ENCODE data around the gene TSPAN18. TPM values are rescaled to one million over a fixed set of nuclear protein-coding genes. Genes with fewer than 3 reads are reported as not detected.

The TSPAN18 gene
- polyA plus RNA-seq, 1 of the 3 experiments (the other 2 are of a cell fraction) = 0.72 TPM

DNA sequence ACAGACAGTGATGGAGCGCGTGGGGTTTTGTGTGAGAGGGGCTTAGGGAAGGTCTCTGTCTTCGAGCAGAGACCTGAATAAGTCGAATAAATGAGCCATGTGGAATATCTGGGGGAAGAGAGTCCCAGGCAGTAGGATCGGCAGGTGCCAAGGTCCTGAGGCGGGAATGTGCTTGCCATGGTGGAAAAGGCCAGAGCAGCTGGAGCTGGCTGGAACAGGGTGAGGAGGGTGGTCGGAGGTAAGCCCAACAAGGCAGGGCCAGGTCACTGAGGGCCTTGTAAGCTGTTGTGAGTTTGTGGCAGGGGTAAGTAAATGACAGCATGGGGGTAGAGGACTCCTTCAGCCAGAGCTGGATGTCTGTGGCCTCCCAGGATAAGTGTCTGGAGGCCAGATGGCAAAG lies 152.7 kb downstream of the TSPAN18 start:
- Histone ChIP-seq H3K9ac (no peak overlapping the region), H3K27me3 (ENCODE audit: insufficient read depth) (no peaks in the 10 kb centered on the region), H3K9me2 (no peaks in the 10 kb centered on the region), H3K4me3 (ENCODE audit: low read depth in 2 of 2, low read length in 1 of 2) (no peak overlapping the region), H3K9me3 (no peaks in the 10 kb centered on the region), H2AFZ (ENCODE audit: low read depth) (no peak overlapping the region), H3K79me2 (ENCODE audit: insufficient read depth) (no peaks in the 10 kb centered on the region), H4K20me1 (ENCODE audit: insufficient read depth) (no peaks in the 10 kb centered on the region), H3K27ac (ENCODE audit: low read depth in 2 of 2, low read length in 1 of 2) (no peak overlapping the region), H3K4me1 (ENCODE audit: control insufficient read depth in 1 of 2, insufficient read depth in 2 of 2, low read depth in 1 of 2, low read length in 1 of 2) (peaks cover 0 to 16% of the 10 kb centered on the region in 2 experiments; a peak in 2 of 4 replicates), H3K4me2 (no peak overlapping the region), H3F3A (replicated peaks; ENCODE audit: insufficient read depth) (no peaks in the 10 kb centered on the region), H3K36me3 (replicated peaks in 1 of 2; ENCODE audit: control insufficient read depth in 1 of 2, insufficient read depth in 2 of 2, low read length in 1 of 2) (no peaks in the 10 kb centered on the region)
- WGBS (ENCODE audit: low lambda C conversion rate) = 83% methylated on average over 7 of the region's 7 CpGs
- DNase-seq = no peak
- ChIA-PET CTCF (interaction anchor here (1.2 to 2.0 kb wide), 2 partner anchors 15 to 103 kb away, joined by 3 to 7 read pairs; no protein-coding TSS in a partner anchor), POLR2A (no interaction called here)
- TF ChIP-seq JUND (IDR thresholded peaks at IDR 0.05) (no peak), TCF12 (IDR thresholded peaks at IDR 0.05) (no peak), CHD2 (IDR thresholded peaks at IDR 0.05; ENCODE audit: low read length, partially characterized antibody) (no peak), FOSL2 (IDR thresholded peaks at IDR 0.05; ENCODE audit: borderline replicate concordance, low read depth) (no peak), SIN3A (IDR thresholded peaks at IDR 0.05; ENCODE audit: borderline replicate concordance, low read depth, low read length) (no peak), RXRA (IDR thresholded peaks at IDR 0.05; ENCODE audit: borderline replicate concordance, low read depth) (no peak), POLR2AphosphoS5 (IDR thresholded peaks at IDR 0.05; ENCODE audit: low read depth, low read length) (no peak), RFX5 (IDR thresholded peaks at IDR 0.05; ENCODE audit: low read length) (no peak), TAF1 (IDR thresholded peaks at IDR 0.05; ENCODE audit: borderline replicate concordance, low read depth, low read length) (no peak), SMC3 (IDR thresholded peaks at IDR 0.05; ENCODE audit: low read depth, low read length) (no peak), MXI1 (IDR thresholded peaks at IDR 0.05; ENCODE audit: low read depth, low read length) (no peak), MEF2A (IDR thresholded peaks at IDR 0.05; ENCODE audit: borderline replicate concordance, low read depth) (no peak), FOXJ3 (CRISPR knock-in tag; IDR thresholded peaks at IDR 0.05) (no peak), RAD21 (IDR thresholded peaks at IDR 0.05; ENCODE audit: low read length) (no peak), EZH2phosphoT487 (IDR thresholded peaks at IDR 0.05; ENCODE audit: borderline replicate concordance, low read depth) (no peak), GABPA (IDR thresholded peaks at IDR 0.05; ENCODE audit: low read depth) (no peak)
- TF ChIP-seq, protein P1, sequence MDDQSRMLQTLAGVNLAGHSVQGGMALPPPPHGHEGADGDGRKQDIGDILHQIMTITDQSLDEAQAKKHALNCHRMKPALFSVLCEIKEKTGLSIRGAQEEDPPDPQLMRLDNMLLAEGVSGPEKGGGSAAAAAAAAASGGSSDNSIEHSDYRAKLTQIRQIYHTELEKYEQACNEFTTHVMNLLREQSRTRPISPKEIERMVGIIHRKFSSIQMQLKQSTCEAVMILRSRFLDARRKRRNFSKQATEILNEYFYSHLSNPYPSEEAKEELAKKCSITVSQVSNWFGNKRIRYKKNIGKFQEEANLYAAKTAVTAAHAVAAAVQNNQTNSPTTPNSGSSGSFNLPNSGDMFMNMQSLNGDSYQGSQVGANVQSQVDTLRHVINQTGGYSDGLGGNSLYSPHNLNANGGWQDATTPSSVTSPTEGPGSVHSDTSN (IDR thresholded peaks at IDR 0.05) = no peak
- TF ChIP-seq, protein P2, sequence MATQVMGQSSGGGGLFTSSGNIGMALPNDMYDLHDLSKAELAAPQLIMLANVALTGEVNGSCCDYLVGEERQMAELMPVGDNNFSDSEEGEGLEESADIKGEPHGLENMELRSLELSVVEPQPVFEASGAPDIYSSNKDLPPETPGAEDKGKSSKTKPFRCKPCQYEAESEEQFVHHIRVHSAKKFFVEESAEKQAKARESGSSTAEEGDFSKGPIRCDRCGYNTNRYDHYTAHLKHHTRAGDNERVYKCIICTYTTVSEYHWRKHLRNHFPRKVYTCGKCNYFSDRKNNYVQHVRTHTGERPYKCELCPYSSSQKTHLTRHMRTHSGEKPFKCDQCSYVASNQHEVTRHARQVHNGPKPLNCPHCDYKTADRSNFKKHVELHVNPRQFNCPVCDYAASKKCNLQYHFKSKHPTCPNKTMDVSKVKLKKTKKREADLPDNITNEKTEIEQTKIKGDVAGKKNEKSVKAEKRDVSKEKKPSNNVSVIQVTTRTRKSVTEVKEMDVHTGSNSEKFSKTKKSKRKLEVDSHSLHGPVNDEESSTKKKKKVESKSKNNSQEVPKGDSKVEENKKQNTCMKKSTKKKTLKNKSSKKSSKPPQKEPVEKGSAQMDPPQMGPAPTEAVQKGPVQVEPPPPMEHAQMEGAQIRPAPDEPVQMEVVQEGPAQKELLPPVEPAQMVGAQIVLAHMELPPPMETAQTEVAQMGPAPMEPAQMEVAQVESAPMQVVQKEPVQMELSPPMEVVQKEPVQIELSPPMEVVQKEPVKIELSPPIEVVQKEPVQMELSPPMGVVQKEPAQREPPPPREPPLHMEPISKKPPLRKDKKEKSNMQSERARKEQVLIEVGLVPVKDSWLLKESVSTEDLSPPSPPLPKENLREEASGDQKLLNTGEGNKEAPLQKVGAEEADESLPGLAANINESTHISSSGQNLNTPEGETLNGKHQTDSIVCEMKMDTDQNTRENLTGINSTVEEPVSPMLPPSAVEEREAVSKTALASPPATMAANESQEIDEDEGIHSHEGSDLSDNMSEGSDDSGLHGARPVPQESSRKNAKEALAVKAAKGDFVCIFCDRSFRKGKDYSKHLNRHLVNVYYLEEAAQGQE (IDR thresholded peaks at IDR 0.05; ENCODE audit: low read depth, low read length) = no peak
- TF ChIP-seq, protein P3, sequence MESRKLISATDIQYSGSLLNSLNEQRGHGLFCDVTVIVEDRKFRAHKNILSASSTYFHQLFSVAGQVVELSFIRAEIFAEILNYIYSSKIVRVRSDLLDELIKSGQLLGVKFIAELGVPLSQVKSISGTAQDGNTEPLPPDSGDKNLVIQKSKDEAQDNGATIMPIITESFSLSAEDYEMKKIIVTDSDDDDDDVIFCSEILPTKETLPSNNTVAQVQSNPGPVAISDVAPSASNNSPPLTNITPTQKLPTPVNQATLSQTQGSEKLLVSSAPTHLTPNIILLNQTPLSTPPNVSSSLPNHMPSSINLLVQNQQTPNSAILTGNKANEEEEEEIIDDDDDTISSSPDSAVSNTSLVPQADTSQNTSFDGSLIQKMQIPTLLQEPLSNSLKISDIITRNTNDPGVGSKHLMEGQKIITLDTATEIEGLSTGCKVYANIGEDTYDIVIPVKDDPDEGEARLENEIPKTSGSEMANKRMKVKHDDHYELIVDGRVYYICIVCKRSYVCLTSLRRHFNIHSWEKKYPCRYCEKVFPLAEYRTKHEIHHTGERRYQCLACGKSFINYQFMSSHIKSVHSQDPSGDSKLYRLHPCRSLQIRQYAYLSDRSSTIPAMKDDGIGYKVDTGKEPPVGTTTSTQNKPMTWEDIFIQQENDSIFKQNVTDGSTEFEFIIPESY (IDR thresholded peaks at IDR 0.05; ENCODE audit: borderline replicate concordance, low read depth) = no peak
- TF ChIP-seq, protein P4, sequence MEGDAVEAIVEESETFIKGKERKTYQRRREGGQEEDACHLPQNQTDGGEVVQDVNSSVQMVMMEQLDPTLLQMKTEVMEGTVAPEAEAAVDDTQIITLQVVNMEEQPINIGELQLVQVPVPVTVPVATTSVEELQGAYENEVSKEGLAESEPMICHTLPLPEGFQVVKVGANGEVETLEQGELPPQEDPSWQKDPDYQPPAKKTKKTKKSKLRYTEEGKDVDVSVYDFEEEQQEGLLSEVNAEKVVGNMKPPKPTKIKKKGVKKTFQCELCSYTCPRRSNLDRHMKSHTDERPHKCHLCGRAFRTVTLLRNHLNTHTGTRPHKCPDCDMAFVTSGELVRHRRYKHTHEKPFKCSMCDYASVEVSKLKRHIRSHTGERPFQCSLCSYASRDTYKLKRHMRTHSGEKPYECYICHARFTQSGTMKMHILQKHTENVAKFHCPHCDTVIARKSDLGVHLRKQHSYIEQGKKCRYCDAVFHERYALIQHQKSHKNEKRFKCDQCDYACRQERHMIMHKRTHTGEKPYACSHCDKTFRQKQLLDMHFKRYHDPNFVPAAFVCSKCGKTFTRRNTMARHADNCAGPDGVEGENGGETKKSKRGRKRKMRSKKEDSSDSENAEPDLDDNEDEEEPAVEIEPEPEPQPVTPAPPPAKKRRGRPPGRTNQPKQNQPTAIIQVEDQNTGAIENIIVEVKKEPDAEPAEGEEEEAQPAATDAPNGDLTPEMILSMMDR (IDR thresholded peaks at IDR 0.05) = no peak
